Right lobe of liver (tissue), 6 donors: Measurements from ENCODE around the gene LACRT. TPM values are rescaled to one million over a fixed set of nuclear protein-coding genes. Genes with fewer than 3 reads are reported as not detected.

Source experiments
- ATAC-seq, 4 donors: fragments of 200-7000 bp; cut with Tn5 transposase; one replicate each; pipeline ENCODE4 v1.9.1; 2020; ENCODE audit warnings: mild to moderate bottlenecking in 4 of 4, moderate library complexity in 4 of 4
- DNase-seq, 3 donors: peaks; one replicate each; pipeline ENCODE4 v3.0.0-alpha.2; 2020
- H3K27ac ChIP-seq, 3 donors: fragments of 200-600 bp; one replicate each; pipeline ENCODE4 v1.8.0; 2022
- H3K27me3 ChIP-seq, 2 donors: fragments of 200-600 bp; one replicate each; pipeline ENCODE4 v1.8.0; 2022
- H3K36me3 ChIP-seq, 4 donors: fragments of 200-600 bp; sonication (generic) in 1 of 4; one replicate each; pipeline versions ENCODE4 v1.5.1 to v1.8.0; 2017 to 2022; ENCODE audit warnings: control low read depth in 1 of 4
- H3K4me1 ChIP-seq, 4 donors: fragments of 200-600 bp; sonication (generic) in 1 of 4; one replicate each; pipeline versions ENCODE4 v1.5.1 to v1.8.0; 2017 to 2022; ENCODE audit warnings: control low read depth in 1 of 4
- H3K4me3 ChIP-seq, 3 donors: fragments of 200-600 bp; one replicate each; pipeline ENCODE4 v1.8.0; 2022
- H3K9me3 ChIP-seq, 4 donors: fragments of 200-600 bp; sonication (generic) in 1 of 4; one replicate each; pipeline versions ENCODE4 v1.5.1 to v1.8.0; 2017 to 2022; ENCODE audit warnings: control low read depth in 1 of 4
- CTCF ChIP-seq, 4 donors: fragments of 200-600 bp in 3 of 4; fragments of 450-650 bp in 1 of 4; IDR thresholded peaks; one replicate each; pipeline versions ENCODE4 v1.5.1 to v1.8.0; 2016 to 2022; ENCODE audit warnings: antibody characterized with exemption in 4 of 4, mild to moderate bottlenecking in 2 of 4
- POLR2A ChIP-seq: fragments of 450-650 bp; IDR thresholded peaks from one replicate; pipeline ENCODE4 v1.6.1; 2017; ENCODE audit warnings: antibody characterized with exemption, mild to moderate bottlenecking
- WGBS: methylation state at CpG from one replicate; pipeline ENCODE4 v1.1.6; 2018; ENCODE audit warnings: low coverage, low lambda C conversion rate; ENCODE audit not compliant: insufficient coverage; ENCODE audit errors: missing lambda C conversion rate; 5-methylcytosine and 5-hydroxymethylcytosine counted together
- intact Hi-C, 2 donors: fragments of 100-400 bp; cut with DNase I; formaldehyde crosslinking; loops; one replicate each; pipeline versions ENCODE4 v1.11.2 to v1.14.1; 2022
- total RNA-seq, 6 experiments: library from RNA; depleted of rRNA in 2 of 6; stranded (reverse); fragments of >200 nt in 2 of 6; fragmentation: NEBNext Ultra II Directional in 3 of 6; extraction: Animal tissue kit (Norgen Biotek cat#: 25700) in 3 of 6; gene quantifications; one replicate each; pipeline versions ENCODE4 v1.1.0 to v1.2.4, GENCODE V29; 2016 to 2023
- donor health status: DM: no; HTN: yes; CAD: no.
- donor health status: DM: no; HTN: no; CAD: no.
- donor health status: DM: no; HTN: no; CAD: no.
- donor health status: DM: no; HTN: yes; CAD: no.
- donor health status: DM: no; HTN: yes; CAD: no.

LACRT gene
- total RNA-seq, 6 experiments from 2014 or later, result not detected

GRCh38 chr12:54631551-54631950 is 3.1 kb downstream of the LACRT start:
- H3K27me3 ChIP-seq, result no peaks in the 10 kb centered on the region
- ATAC-seq (no peak), DNase-seq (no peak)
- TF ChIP-seq CTCF (IDR thresholded peaks at IDR 0.05) (no peak), POLR2A (no peak)
- intact Hi-C loops, result no loop called here
- 40% methylated on average over 3 of the region's 5 CpGs for WGBS
- no peak overlapping the region for H3K4me3 ChIP-seq
- H3K4me1 ChIP-seq, result no peaks in the 10 kb centered on the region
- H3K36me3 ChIP-seq, result no peaks in the 10 kb centered on the region
- no peak overlapping the region for H3K27ac ChIP-seq
- H3K9me3 ChIP-seq, result no peaks in the 10 kb centered on the region

- intact Hi-C loops, result no loop called here
- WGBS, result 86% methylated on average over 2 of the region's 2 CpGs
These were observed 4.8 kb downstream of the LACRT start for GRCh38 chr12:54629925-54630324.

GRCh38 chr12:54628186-54628846 is 6.4 kb downstream of the LACRT start:
- Histone ChIP-seq H3K27me3 (no peaks in the 10 kb centered on the region), H3K4me3 (no peak overlapping the region), H3K27ac (no peak overlapping the region), H3K9me3 (no peaks in the 10 kb centered on the region), H3K4me1 (peaks cover 0 to 3% (median 0%) of the 10 kb centered on the region in 4 donors), H3K36me3 (no peaks in the 10 kb centered on the region)
- intact Hi-C loops, result no loop called here
- TF ChIP-seq POLR2A (no peak), CTCF (IDR thresholded peaks at IDR 0.05) (no peak)
- WGBS, result 75% methylated on average over 2 of the region's 3 CpGs
- DNase-seq, result no peak
- ATAC-seq, result no peak

More at GRCh38 chr12:54629925-54630324, 4.8 kb downstream of the LACRT start:
- Histone ChIP-seq H3K27ac (no peak overlapping the region), H3K9me3 (no peaks in the 10 kb centered on the region), H3K36me3 (no peaks in the 10 kb centered on the region), H3K4me1 (no peaks in the 10 kb centered on the region), H3K27me3 (no peaks in the 10 kb centered on the region), H3K4me3 (no peak overlapping the region)
- ATAC-seq (no peak), DNase-seq (no peak)
- TF ChIP-seq POLR2A, result no peak
- TF ChIP-seq CTCF (IDR thresholded peaks at IDR 0.05), result no peak

DNA sequence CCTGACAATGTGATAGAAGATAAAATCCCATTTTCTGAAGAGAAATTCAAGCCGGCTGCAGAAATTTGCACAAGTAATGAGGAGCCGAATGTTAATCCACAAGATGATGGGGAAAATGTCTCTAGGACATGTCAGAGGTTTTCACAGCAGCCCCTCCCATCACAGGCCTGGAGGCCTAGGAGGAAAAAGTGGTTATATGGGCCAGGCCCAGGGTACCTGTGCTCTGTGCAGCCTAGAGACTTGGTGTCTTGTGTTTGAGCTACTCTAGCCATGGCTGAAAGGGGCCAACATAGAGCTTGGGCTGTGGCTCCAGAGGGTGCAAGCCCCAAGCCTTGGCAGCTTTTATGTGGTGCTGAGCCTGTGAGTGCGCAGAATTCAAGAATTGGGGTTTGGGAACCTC is 7.4 kb downstream of the LACRT start:
- 80% methylated on average over 3 of the region's 3 CpGs for WGBS

More for the DNA sequence above, 7.4 kb downstream of the LACRT start:
- no peak for TF ChIP-seq POLR2A
- TF ChIP-seq CTCF (IDR thresholded peaks at IDR 0.05), result no peak
- Histone ChIP-seq H3K9me3 (no peaks in the 10 kb centered on the region), H3K27me3 (no peaks in the 10 kb centered on the region), H3K36me3 (no peaks in the 10 kb centered on the region), H3K4me1 (peaks cover 0 to 3% (median 0%) of the 10 kb centered on the region in 4 donors), H3K4me3 (no peak overlapping the region), H3K27ac (no peak overlapping the region)
- intact Hi-C loops, result no loop called here
- DNase-seq (no peak), ATAC-seq (no peak)
